Hepatocyte (in vitro differentiated cells): ENCODE data around the gene LRRC28.

Experiments
- EZH2 ChIP-seq: fragments of 200-600 bp; sonication (generic); IDR thresholded peaks from 2 replicates; pipeline ENCODE4 v1.6.1; 2016; ENCODE audit warnings: antibody characterized with exemption, mild to moderate bottlenecking, borderline replicate concordance
- EZH2phosphoT487 ChIP-seq: fragments of 200-600 bp; sonication (generic); IDR thresholded peaks from one replicate; pipeline ENCODE4 v1.6.1; 2018; ENCODE audit warnings: antibody characterized with exemption, mild to moderate bottlenecking, low read depth, moderate library complexity; ENCODE audit not compliant: unreplicated experiment, severe bottlenecking
- TF ChIP-seq, protein P1 (sequence below): fragments of 200-600 bp; sonication (generic); IDR thresholded peaks from 2 replicates; pipeline ENCODE4 v1.5.1; 2016; ENCODE audit warnings: antibody characterized with exemption, mild to moderate bottlenecking; ENCODE audit not compliant: poor library complexity

GRCh38 chr15:99295840-99296239 is 44.6 kb downstream of the LRRC28 start:
- no peak for TF ChIP-seq EZH2
- TF ChIP-seq, protein P1, sequence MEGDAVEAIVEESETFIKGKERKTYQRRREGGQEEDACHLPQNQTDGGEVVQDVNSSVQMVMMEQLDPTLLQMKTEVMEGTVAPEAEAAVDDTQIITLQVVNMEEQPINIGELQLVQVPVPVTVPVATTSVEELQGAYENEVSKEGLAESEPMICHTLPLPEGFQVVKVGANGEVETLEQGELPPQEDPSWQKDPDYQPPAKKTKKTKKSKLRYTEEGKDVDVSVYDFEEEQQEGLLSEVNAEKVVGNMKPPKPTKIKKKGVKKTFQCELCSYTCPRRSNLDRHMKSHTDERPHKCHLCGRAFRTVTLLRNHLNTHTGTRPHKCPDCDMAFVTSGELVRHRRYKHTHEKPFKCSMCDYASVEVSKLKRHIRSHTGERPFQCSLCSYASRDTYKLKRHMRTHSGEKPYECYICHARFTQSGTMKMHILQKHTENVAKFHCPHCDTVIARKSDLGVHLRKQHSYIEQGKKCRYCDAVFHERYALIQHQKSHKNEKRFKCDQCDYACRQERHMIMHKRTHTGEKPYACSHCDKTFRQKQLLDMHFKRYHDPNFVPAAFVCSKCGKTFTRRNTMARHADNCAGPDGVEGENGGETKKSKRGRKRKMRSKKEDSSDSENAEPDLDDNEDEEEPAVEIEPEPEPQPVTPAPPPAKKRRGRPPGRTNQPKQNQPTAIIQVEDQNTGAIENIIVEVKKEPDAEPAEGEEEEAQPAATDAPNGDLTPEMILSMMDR = no peak
- TF ChIP-seq EZH2phosphoT487 = no peak
